Pancreas (tissue), 10 donors: Measurements from ENCODE around the gene PI4KA. TPM values are rescaled to one million over a fixed set of nuclear protein-coding genes. Genes with fewer than 3 reads are reported as not detected.

Experiments used
- ATAC-seq, 4 donors: fragments of 200-7000 bp; cut with Tn5 transposase; one replicate each; pipeline versions ENCODE4 v1.8.0 to v1.9.1; 2020; ENCODE audit warnings: mild to moderate bottlenecking in 4 of 4, moderate library complexity in 4 of 4
- DNase-seq, 6 donors: peaks; one replicate each; pipeline ENCODE4 v3.0.0-alpha.2; 2020
- FAIRE-seq: peaks from 2 replicates; lab custom pipeline; 2012; peaks lifted over from hg19 to GRCh38; lab: Jason Lieb, UNC
- H3K27ac ChIP-seq, 4 donors: fragments of 200-600 bp; sonication (generic); 1 replicate in 3 of 4; 2 replicates in 1 of 4; pipeline versions ENCODE4 v1.5.0 to v1.8.0; 2020
- H3K27me3 ChIP-seq, 4 donors: fragments of 200-600 bp; one replicate each; pipeline ENCODE4 v1.8.0; 2021
- H3K36me3 ChIP-seq, 3 donors: fragments of 200-600 bp; sonication (generic) in 1 of 3; one replicate each; pipeline versions ENCODE4 v1.5.0 to v1.8.0; 2020 to 2021
- H3K4me1 ChIP-seq, 3 donors: fragments of 200-600 bp; one replicate each; pipeline ENCODE4 v1.8.0; 2021
- H3K4me3 ChIP-seq, 4 donors: fragments of 200-600 bp; sonication (generic) in 2 of 4; one replicate each; pipeline versions ENCODE4 v1.5.0 to v1.8.0; 2020 to 2021
- H3K9me3 ChIP-seq, 4 donors: fragments of 200-600 bp; one replicate each; pipeline ENCODE4 v1.8.0; 2021
- CTCF ChIP-seq, 4 donors: fragments of 200-600 bp; sonication (generic) in 3 of 4; IDR thresholded peaks; one replicate each; pipeline versions ENCODE4 v1.5.0 to v1.8.0; 2021; ENCODE audit warnings: antibody characterized with exemption in 4 of 4
- WGBS, 2 donors: extraction: QIAGEN DNeasy Blood & Tissue Kit; methylation state at CpG; one replicate each; pipeline ENCODE4 v1.1.7; 2013; 5-methylcytosine and 5-hydroxymethylcytosine counted together
- intact Hi-C, 3 donors: fragments of 100-400 bp; cut with DNase I; formaldehyde crosslinking; loops; one replicate each; pipeline versions ENCODE4 v1.11.1 to v1.14.2; 2022
- polyA plus RNA-seq, 2 donors: library from polyadenylated mRNA; stranded (reverse); fragments of 200-250 nt; gene quantifications; one replicate each; pipeline ENCODE4 v1.2.3, GENCODE V29; 2013
- total RNA-seq, 6 donors: library from RNA; stranded (reverse); fragmentation: NEBNext Ultra II Directional in 4 of 6; extraction: Animal tissue kit (Norgen Biotek cat#: 25700) in 4 of 6; gene quantifications; one replicate each; pipeline versions ENCODE4 v1.2.1 to v1.2.4, GENCODE V29; 2021 to 2023
- donor health status: healthy with polysubstance abuse.
- donor health status: DM: no; HTN: no; CAD: no; lungs with moderate emphysema.
- donor health status: DM: no; HTN: no; CAD: no.
- donor health status: control.
- donor health status: control.
- donor health status: Bipolar disorder and iron deficiency.
- donor health status: DM: yes; HTN: yes; CAD: no.
- donor health status: DM: no; HTN: no; CAD: no.
- donor health status: DM: no; HTN: no; CAD: no.
- donor health status: DM: yes; HTN: yes; CAD: no.

The PI4KA gene
- total and polyA plus RNA-seq, 8 donors, result 23.6 to 46.6 (median 32.0) TPM

- 27 to 38% methylated on average over 8 of the region's 8 CpGs for WGBS, 2 donors
- no peak overlapping the region for H3K27ac ChIP-seq
- FAIRE-seq, result no peak
Observed at GRCh38 chr22:20859615-20860014, 1.0 kb upstream of the PI4KA start.

GRCh38 chr22:20857838-20858614, 585 bp downstream of the PI4KA start:
- ATAC-seq (peak; percentile 50 to 69 (median 63)), FAIRE-seq (no peak), DNase-seq (peak; percentile 78 to 92 (median 86))
- Histone ChIP-seq H3K27me3 (no peaks in the 10 kb centered on the region), H3K9me3 (no peaks in the 10 kb centered on the region), H3K4me1 (peaks cover 0 to 13% (median 12%) of the 10 kb centered on the region in 3 donors), H3K36me3 (no peaks in the 10 kb centered on the region), H3K4me3 (peak overlapping the region; percentile 72 to 95 (median 76)), H3K27ac (peak overlapping the region; percentile 43 to 83 (median 72))
- TF ChIP-seq CTCF (IDR thresholded peaks at IDR 0.05), result no peak
- intact Hi-C loops, result no loop called here
- WGBS, 2 donors, result 1 to 2% methylated on average over 36 to 38 of the region's 38 CpGs

More at GRCh38 chr22:20859615-20860014, 1.0 kb upstream of the PI4KA start:
- H3K27me3 ChIP-seq, result no peaks in the 10 kb centered on the region
- no peaks in the 10 kb centered on the region for H3K9me3 ChIP-seq
- no peak for ATAC-seq
- peaks cover 0 to 13% (median 12%) of the 10 kb centered on the region in 3 donors for H3K4me1 ChIP-seq
- DNase-seq, result no peak
- intact Hi-C loops, result no loop called here
- H3K36me3 ChIP-seq, result no peaks in the 10 kb centered on the region
- TF ChIP-seq CTCF (IDR thresholded peaks at IDR 0.05), result no peak
- H3K4me3 ChIP-seq, result peak overlapping the region; percentile 72 to 95 (median 76)

- H3K27ac ChIP-seq, result no peak overlapping the region
Observed at GRCh38 chr22:20857247-20857643, 1.4 kb downstream of the PI4KA start.

GRCh38 chr22:20853236-20853660, 5.4 kb downstream of the PI4KA start:
- intact Hi-C loops, result no loop called here
- peaks cover 0 to 12% (median 8%) of the 10 kb centered on the region in 3 donors for H3K4me1 ChIP-seq

More at GRCh38 chr22:20857247-20857643, 1.4 kb downstream of the PI4KA start:
- intact Hi-C loops, result no loop called here
- no peaks in the 10 kb centered on the region for H3K9me3 ChIP-seq
- peaks cover 0 to 13% (median 12%) of the 10 kb centered on the region in 3 donors for H3K4me1 ChIP-seq
- FAIRE-seq, result no peak
- H3K4me3 ChIP-seq, result peak overlapping the region in 2 of 4 donors; percentile 72 to 95
- DNase-seq, result no peak
- TF ChIP-seq CTCF (IDR thresholded peaks at IDR 0.05), result no peak
- H3K36me3 ChIP-seq, result no peaks in the 10 kb centered on the region
- 37 to 44% methylated on average over 7 of the region's 7 CpGs for WGBS, 2 donors
- H3K27me3 ChIP-seq, result no peaks in the 10 kb centered on the region
- no peak for ATAC-seq

More at GRCh38 chr22:20853236-20853660, 5.4 kb downstream of the PI4KA start:
- 89 to 97% methylated on average over 3 of the region's 3 CpGs for WGBS, 2 donors
- no peak overlapping the region for H3K4me3 ChIP-seq
- H3K27me3 ChIP-seq, result no peaks in the 10 kb centered on the region
- no peak for ATAC-seq
- H3K36me3 ChIP-seq, result no peaks in the 10 kb centered on the region
- H3K9me3 ChIP-seq, result no peaks in the 10 kb centered on the region
- no peak for FAIRE-seq
- TF ChIP-seq CTCF (IDR thresholded peaks at IDR 0.05), result no peak
- DNase-seq, result no peak
- H3K27ac ChIP-seq, result no peak overlapping the region
